Upper lobe of left lung (tissue), 6 donors: ENCODE results near the gene FGF21. TPM values are rescaled to one million over a fixed set of nuclear protein-coding genes. Genes with fewer than 3 reads are reported as not detected.

ENCODE experiments used
- ATAC-seq, 2 donors: fragments of 200-7000 bp; cut with Tn5 transposase; one replicate each; pipeline ENCODE4 v1.9.1; 2022; ENCODE audit warnings: mild to moderate bottlenecking in 2 of 2, moderate library complexity in 2 of 2; ENCODE audit not compliant: low FRiP score in 2 of 2
- DNase-seq, 2 donors: peaks; one replicate each; pipeline ENCODE4 v3.0.0-alpha.2; 2019 to 2020
- H3K27ac ChIP-seq, 4 donors: fragments of 200-600 bp; sonication (generic); one replicate each; pipeline ENCODE4 v1.5.1; 2016 to 2019
- H3K27me3 ChIP-seq, 4 donors: fragments of 200-600 bp; sonication (generic); one replicate each; pipeline ENCODE4 v1.5.1; 2017 to 2019
- H3K36me3 ChIP-seq, 4 donors: fragments of 200-600 bp; sonication (generic); one replicate each; pipeline ENCODE4 v1.5.1; 2016 to 2019
- H3K4me1 ChIP-seq, 4 donors: fragments of 200-600 bp; sonication (generic); one replicate each; pipeline ENCODE4 v1.5.1; 2018 to 2019
- H3K4me3 ChIP-seq, 4 donors: fragments of 200-600 bp; sonication (generic); one replicate each; pipeline ENCODE4 v1.5.1; 2017 to 2019; ENCODE audit warnings: mild to moderate bottlenecking in 2 of 4, moderate library complexity in 1 of 4
- H3K9me3 ChIP-seq, 4 donors: fragments of 200-600 bp; sonication (generic); one replicate each; pipeline ENCODE4 v1.5.1; 2018 to 2019
- CTCF ChIP-seq, 6 experiments: fragments of 450-650 bp in 4 of 6; fragments of 200-600 bp in 2 of 6; sonication (generic) in 2 of 6; IDR thresholded peaks; one replicate each; pipeline ENCODE4 v1.5.1; 2016 to 2019; ENCODE audit warnings: antibody characterized with exemption in 6 of 6
- EP300 ChIP-seq, 4 donors: sonication (generic); formaldehyde crosslinking; IDR thresholded peaks; one replicate each; pipeline ENCODE4 v1.5.1; 2017; ENCODE audit warnings: antibody characterized with exemption in 4 of 4, control low read depth in 2 of 4
- POLR2A ChIP-seq, 4 donors: fragments of 450-650 bp; IDR thresholded peaks; one replicate each; pipeline ENCODE4 v1.5.1; 2016 to 2017; ENCODE audit warnings: antibody characterized with exemption in 4 of 4, mild to moderate bottlenecking in 2 of 4
- POLR2AphosphoS5 ChIP-seq, 2 donors: sonication (generic); formaldehyde crosslinking; IDR thresholded peaks; one replicate each; pipeline ENCODE4 v1.5.1; 2017; ENCODE audit warnings: antibody characterized with exemption in 2 of 2
- WGBS, 2 donors: methylation state at CpG; one replicate each; pipeline ENCODE4 v1.1.5; 2017 to 2018; 5-methylcytosine and 5-hydroxymethylcytosine counted together
- total RNA-seq, 6 donors: library from RNA; depleted of rRNA in 4 of 6; stranded (reverse); fragments of >200 nt in 4 of 6; gene quantifications; one replicate each; pipeline versions ENCODE4 v1.1.0 to v1.2.1, GENCODE V29; 2016 to 2021
- donor health status: DM: no; HTN: no; CAD: no; lungs with moderate emphysema.
- donor health status: DM: no; HTN: yes; CAD: no; lungs with severe emphysema.

FGF21 gene
- total RNA-seq, 6 donors from 2014 or later: not detected

- H3K27me3 ChIP-seq: peaks cover 0 to 9% (median 2%) of the 10 kb centered on the region in 4 donors
- ATAC-seq: peak; percentile 90
- H3K9me3 ChIP-seq: no peaks in the 10 kb centered on the region
- peak overlapping the region; percentile 31 to 66 (median 61) for H3K4me3 ChIP-seq
- H3K4me1 ChIP-seq: peaks cover 13 to 50% (median 18%) of the 10 kb centered on the region in 4 donors
- DNase-seq: peak; percentile 95 to 99
- H3K36me3 ChIP-seq: peaks cover 0 to 11% (median 0%) of the 10 kb centered on the region in 4 donors
- WGBS, 2 donors: 5 to 39% methylated on average over 3 to 20 of the region's 96 CpGs
- TF ChIP-seq EP300 (IDR thresholded peaks at IDR 0.05) (no peak), POLR2A (IDR thresholded peaks at IDR 0.05) (peak in 1 of 4 donors; percentile 59), POLR2AphosphoS5 (IDR thresholded peaks at IDR 0.05) (peak in 1 of 2 donors; percentile 9), CTCF (IDR thresholded peaks at IDR 0.05) (peak; percentile 41 to 84 (median 68))
- H3K27ac ChIP-seq: peak overlapping the region; percentile 81 to 94 (median 87)
These were observed 16.5 kb upstream of the FGF21 start for GRCh38 chr19:48738557-48739403.

GRCh38 chr19:48739404-48740163, 15.7 kb upstream of the FGF21 start:
- Histone ChIP-seq H3K27ac (peak overlapping the region; percentile 81 to 94 (median 87)), H3K9me3 (no peaks in the 10 kb centered on the region), H3K27me3 (peaks cover 0 to 9% (median 2%) of the 10 kb centered on the region in 4 donors), H3K4me3 (peak overlapping the region; percentile 31 to 66 (median 61)), H3K36me3 (peaks cover 0 to 10% (median 0%) of the 10 kb centered on the region in 4 donors), H3K4me1 (peaks cover 13 to 50% (median 18%) of the 10 kb centered on the region in 4 donors)
- TF ChIP-seq POLR2A (IDR thresholded peaks at IDR 0.05) (no peak), POLR2AphosphoS5 (IDR thresholded peaks at IDR 0.05) (no peak), EP300 (IDR thresholded peaks at IDR 0.05) (no peak), CTCF (IDR thresholded peaks at IDR 0.05) (no peak)
- no peak for ATAC-seq
- 19 to 32% methylated on average over 12 to 36 of the region's 51 CpGs for WGBS, 2 donors
- DNase-seq: no peak

- peaks cover 0 to 9% (median 2%) of the 10 kb centered on the region in 4 donors for H3K27me3 ChIP-seq
- ATAC-seq (peak in 1 of 2 donors; percentile 67), DNase-seq (peak in 1 of 2 donors; percentile 41)
- no peaks in the 10 kb centered on the region for H3K9me3 ChIP-seq
- peaks cover 0 to 2% (median 0%) of the 10 kb centered on the region in 4 donors for H3K36me3 ChIP-seq
- H3K4me1 ChIP-seq: peaks cover 13 to 47% (median 18%) of the 10 kb centered on the region in 4 donors
- H3K27ac ChIP-seq: peak within 1 kb of the TSS; percentile 81 to 94 (median 87)
- 36 to 47% methylated on average over 23 to 27 of the region's 27 CpGs for WGBS, 2 donors
- TF ChIP-seq EP300 (IDR thresholded peaks at IDR 0.05) (peak in 1 of 4 donors; percentile 42), POLR2AphosphoS5 (IDR thresholded peaks at IDR 0.05) (peak; percentile 69 to 88), CTCF (IDR thresholded peaks at IDR 0.05) (no peak), POLR2A (IDR thresholded peaks at IDR 0.05) (peak in 2 of 4 donors; percentile 46 to 57)
- H3K4me3 ChIP-seq: peak within 1 kb of the TSS; percentile 31 to 66 (median 61)
These were observed 15.0 kb upstream of the FGF21 start, which contains the start of gene RASIP1 for GRCh38 chr19:48740164-48740972. Gene RASIP1, minus strand, starts transcription at chr19:48740610. Its CDS starts 328 bp downstream, at chr19:48740282.
